GM19372 (cell line): ENCODE results near the gene KCNB1.

Experiments used
- ATAC-seq: cut with Tn5 transposase; IDR thresholded peaks from one replicate; pipeline ENCODE4 v1.9.1; 2021; ENCODE audit warnings: mild to moderate bottlenecking, low read depth, moderate library complexity; ENCODE audit not compliant: unreplicated experiment

Gene KCNB1

DNA sequence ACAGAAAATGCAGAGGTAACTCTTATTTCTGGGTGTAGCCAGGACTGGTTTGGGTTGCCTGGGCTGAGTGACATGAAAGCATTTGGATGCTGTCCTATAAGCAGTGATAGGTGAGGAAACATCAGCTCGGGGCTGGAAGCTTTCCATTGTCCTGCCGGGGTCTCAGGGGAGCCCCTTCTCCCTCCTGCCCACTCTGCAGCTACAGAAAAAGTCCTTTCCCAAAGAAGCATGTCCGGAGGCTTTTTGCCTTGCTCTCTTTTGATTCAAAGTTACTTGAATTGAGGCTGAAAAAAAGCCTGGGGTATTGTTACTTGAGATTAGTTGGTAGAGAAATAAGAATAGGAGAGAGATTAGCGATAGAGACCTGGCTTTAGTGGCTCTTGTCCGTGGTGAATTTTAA is 113.9 kb downstream of the KCNB1 start:
- ATAC-seq, result no peak

- ATAC-seq, result no peak
Observed at GRCh38 chr20:49367113-49367512, 115.4 kb downstream of the KCNB1 start.

GRCh38 chr20:49366687-49367086 is 115.8 kb downstream of the KCNB1 start:
- ATAC-seq, result no peak

DNA sequence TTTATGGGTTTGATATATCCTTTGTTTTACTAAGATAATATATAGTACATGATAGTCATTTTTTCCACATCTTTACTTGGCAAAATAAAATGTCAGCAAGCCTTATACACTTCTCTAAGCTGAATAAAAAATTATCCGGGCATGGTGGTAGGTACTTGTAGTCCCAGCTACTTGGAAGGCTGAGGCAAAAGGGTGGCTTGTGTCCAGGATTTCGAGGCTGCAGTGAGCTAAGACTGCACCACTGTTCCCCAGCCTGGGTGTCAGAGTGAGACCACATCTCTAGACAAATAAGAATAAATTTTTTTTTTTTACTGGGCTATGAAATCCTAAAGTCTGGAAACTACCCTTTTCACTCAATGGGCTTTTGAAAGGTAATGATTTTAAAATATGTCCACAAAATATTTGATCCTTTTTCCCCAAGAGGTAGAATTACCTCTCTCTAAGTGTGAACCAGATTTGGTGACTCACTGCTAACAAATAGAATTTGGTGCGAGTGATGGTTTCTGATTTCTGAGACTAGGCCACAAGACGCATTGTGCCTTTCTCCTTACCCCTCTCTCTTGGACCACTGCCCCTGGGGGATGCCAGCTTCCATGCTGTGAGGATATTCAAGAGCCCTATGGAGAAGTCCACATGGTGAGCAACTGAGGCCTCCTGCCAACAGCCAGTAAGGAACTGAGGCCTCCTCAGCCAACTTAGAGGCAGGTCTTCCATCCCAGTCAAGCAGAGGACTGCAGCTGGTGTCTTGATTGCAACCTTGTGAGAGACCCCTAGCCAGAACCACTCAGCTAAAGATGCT is 120.4 kb downstream of the KCNB1 start:
- no peak for ATAC-seq

- ATAC-seq, result no peak
Observed at GRCh38 chr20:49360242-49360968, 122.1 kb downstream of the KCNB1 start.

GRCh38 chr20:49356676-49357075 is 125.8 kb downstream of the KCNB1 start:
- ATAC-seq, result no peak

- ATAC-seq, result no peak
Observed at GRCh38 chr20:49354673-49355072, 127.8 kb downstream of the KCNB1 start.

DNA sequence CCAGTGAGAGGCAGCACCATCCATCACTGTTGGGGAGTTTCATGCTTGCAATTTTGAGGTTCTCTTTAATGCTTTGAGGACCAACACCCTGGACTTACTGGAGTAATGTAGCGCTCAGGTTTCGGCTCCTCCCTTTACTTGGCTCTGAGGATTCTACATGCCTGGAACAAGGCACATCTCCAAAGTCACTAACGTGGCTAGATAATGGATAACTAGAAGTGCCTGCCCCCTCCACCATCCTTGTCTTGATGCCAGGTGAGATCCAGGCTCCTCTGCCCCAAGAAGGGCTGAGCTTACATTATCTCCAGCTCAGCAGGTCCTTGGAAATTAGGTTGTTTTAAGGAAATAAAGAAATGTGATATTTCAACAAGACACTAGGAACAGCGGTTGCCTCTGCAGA is 129.1 kb downstream of the KCNB1 start:
- ATAC-seq, result no peak

DNA sequence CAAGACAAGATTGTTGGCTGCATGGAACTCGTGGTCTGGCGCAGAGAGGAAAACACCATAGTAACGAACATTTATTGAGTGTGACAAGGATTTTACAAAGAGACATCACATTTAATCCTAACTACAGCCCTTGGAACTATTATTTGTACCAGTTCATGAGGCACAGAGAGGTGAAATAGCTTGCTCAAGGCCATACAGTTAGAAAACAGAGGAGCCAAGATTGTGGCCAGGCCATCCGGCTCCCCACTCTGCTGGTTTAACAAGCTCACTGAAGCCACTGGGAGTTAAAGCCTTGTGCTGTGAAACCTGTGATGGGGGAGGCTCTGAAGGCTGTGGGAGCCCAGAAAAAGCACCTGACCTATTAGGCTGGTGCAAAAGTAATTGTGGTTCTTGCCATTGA is 129.7 kb downstream of the KCNB1 start:
- no peak for ATAC-seq

- no peak for ATAC-seq
Observed at GRCh38 chr20:49351775-49352174, 130.7 kb downstream of the KCNB1 start.

DNA sequence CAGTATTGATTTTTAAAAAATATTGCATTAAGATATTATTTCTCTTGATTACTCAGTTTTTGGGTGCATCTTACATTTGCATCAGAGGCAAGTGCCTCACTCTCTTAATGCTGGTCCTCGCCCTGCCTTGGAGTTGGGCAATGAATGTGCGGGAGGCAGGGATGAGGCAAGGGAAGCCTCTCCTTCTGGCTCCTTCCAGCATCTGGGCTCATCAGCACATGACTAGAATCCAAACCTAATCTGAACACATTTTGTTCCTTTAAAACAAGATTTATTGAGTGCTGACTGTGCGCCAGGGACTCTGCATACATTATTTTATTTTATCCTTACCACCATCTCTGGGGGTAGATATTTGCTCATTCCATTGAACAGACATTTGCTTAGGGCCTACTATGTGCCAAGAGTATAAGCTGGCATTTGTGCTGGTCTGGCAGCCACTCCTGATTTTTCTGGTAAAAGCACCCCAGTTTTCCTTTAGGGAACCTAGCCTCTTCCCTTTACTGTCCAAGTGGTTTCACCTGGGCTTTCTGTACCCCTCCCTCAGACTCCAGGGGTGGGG is 132.7 kb downstream of the KCNB1 start:
- ATAC-seq, result no peak

DNA sequence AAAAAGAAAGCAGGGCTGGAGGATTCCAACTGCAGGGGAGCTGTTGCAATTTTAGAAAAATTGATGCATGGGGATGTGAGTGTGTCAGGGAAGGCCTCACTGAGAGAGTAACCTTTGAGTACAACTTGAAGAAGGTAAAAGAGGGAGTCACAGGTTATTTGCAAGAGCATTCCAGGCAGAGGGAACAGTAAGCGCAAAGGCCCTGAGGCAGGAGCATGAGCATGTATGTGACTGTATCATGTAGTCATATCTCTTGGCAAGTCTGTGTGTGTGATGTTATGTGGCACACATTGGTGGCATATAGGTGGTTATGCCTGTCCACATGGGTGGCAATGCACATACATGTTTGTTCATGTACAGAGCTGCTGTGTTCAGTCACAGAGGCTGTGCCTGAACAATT is 133.4 kb downstream of the KCNB1 start:
- no peak for ATAC-seq

GRCh38 chr20:49348563-49348962 is 133.9 kb downstream of the KCNB1 start:
- ATAC-seq, result no peak

DNA sequence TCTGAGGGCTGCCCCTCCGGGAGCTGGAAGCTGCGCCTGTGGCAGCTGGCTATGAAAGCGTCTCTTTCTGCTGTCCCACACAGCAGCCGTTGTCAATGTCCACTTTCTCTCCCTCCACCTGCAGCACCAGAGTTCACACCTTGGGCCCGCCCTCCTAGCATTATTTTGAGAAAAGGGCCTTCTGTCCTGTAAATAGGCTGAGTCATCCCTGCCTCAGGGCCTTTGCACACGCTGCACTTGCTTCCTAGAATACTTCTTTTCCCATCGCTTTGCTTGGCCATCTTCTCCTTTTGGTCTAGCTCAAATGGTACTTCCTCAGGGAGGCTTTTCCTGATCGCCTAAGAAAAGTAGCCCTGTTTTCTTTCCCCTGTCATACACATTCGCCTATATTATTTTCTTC is 135.3 kb downstream of the KCNB1 start:
- no peak for ATAC-seq

- ATAC-seq, result no peak
Observed at GRCh38 chr20:49346682-49347081, 135.8 kb downstream of the KCNB1 start.

DNA sequence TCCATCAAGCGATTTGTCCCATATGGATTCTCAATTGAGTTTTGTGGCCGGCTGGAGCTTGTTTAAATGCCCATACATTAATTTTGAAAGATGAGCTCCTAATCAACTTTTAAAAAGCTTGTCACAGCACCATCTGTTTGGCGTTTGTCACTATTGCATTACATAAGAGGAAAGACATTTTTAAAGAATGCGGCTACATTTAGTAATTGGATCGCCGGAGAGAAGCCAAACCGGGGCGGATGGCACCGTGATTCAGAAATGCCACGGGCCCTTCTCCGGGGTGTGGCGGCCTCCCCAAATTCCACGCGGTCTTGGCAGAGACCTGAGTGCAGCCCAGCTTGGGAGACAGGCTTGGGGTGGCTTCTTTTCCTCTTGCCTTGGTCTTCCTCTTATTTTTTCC is 136.9 kb downstream of the KCNB1 start:
- no peak for ATAC-seq

DNA sequence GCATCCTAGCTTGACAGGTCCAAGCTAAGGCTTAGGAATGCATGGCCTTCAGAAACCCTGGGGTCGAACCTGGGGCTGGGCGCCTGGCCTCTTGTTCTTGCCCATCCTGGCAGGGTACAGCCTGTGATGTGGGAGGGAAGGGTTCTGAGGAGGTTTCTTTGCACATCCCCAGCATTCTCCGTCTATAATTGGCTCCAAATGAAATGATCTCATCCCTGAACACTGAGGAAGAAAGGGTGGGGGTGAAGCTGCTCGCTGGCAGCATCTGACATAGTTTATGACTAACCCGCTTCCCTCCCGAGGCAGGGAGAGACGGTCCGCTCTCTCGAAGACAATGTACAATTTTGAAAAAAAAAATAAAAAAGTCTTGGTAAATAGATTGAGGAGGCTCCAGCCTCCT is 137.5 kb downstream of the KCNB1 start:
- no peak for ATAC-seq

DNA sequence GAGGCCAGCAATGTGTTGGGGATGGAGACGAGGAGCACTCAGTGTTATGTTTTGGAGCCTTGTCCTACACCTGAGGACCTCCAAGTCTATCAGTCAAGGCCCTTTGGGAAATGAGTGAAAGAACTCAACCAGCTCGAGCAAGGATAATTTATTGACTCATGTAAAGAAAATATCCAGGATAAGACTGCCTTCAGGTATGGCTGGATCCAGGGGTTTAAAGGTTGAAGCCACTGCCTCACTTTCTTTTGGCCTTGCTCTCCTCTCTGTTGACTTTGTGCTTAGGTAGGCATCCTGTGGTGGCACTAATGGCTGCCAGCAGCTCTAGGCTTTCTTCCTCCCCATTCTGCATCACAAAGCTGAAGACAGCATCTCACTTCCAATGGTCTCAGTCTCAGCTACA is 138.3 kb downstream of the KCNB1 start:
- no peak for ATAC-seq

GRCh38 chr20:49343246-49343645 is 139.2 kb downstream of the KCNB1 start:
- no peak for ATAC-seq

GRCh38 chr20:49340161-49340966 is 142.1 kb downstream of the KCNB1 start:
- no peak for ATAC-seq

GRCh38 chr20:49339123-49339522 is 143.3 kb downstream of the KCNB1 start:
- ATAC-seq, result no peak
